Left colon (tissue), 2 donors: ENCODE measurements around the gene EMP3. TPM values are rescaled to one million over a fixed set of nuclear protein-coding genes. Genes with fewer than 3 reads are reported as not detected.
"Not testable (repeated sequence)": the region's sequence is repeated elsewhere in the genome, so short reads cannot be mapped to it uniquely, and the experiment has no call there.

Experiments used
- ATAC-seq: fragments of 200-7000 bp; cut with Tn5 transposase; one replicate; pipeline ENCODE4 v1.9.1; 2020; ENCODE audit warnings: mild to moderate bottlenecking, moderate library complexity
- DNase-seq, 2 donors: peaks; one replicate each; pipeline ENCODE4 v3.0.0-alpha.2; 2020
- intact Hi-C, 2 donors: fragments of 100-400 bp; cut with DNase I in 1 of 2; cut with micrococcal nuclease in 1 of 2; formaldehyde crosslinking; loops; one replicate each; pipeline versions ENCODE4 v1.11.2 to v1.14.0; 2022; cut with DNase I, micrococcal nuclease
- long read RNA-seq: library from polyadenylated mRNA; unstranded; transcript quantifications from one replicate; pipeline ENCODE4 v2.0.0, GENCODE V29; 2021
- total RNA-seq, 2 donors: library from RNA; stranded (reverse); fragmentation: NEBNext Ultra II Directional; extraction: Animal tissue kit (Norgen Biotek cat#: 25700); gene quantifications; one replicate each; pipeline ENCODE4 v1.2.1, GENCODE V29; 2021
- donor health status: DM: no; HTN: no; CAD: no.
- donor health status: DM: yes; HTN: yes; CAD: no.

The EMP3 gene, protein sequence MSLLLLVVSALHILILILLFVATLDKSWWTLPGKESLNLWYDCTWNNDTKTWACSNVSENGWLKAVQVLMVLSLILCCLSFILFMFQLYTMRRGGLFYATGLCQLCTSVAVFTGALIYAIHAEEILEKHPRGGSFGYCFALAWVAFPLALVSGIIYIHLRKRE
- 10 to 100 TPM in 1 of 2 donors, 1 to 10 TPM in 1; 8.4 to 33.4 TPM for total RNA-seq
- long read RNA-seq, transcript EMP3-201 (5 exons, 876 nt) = major isoform, 6 of 6 reads
- long read RNA-seq, partial matches to known transcripts = 0 of 6 reads
- long read RNA-seq, other reads (novel, unspliced or antisense) = 0 of 6 reads

DNA sequence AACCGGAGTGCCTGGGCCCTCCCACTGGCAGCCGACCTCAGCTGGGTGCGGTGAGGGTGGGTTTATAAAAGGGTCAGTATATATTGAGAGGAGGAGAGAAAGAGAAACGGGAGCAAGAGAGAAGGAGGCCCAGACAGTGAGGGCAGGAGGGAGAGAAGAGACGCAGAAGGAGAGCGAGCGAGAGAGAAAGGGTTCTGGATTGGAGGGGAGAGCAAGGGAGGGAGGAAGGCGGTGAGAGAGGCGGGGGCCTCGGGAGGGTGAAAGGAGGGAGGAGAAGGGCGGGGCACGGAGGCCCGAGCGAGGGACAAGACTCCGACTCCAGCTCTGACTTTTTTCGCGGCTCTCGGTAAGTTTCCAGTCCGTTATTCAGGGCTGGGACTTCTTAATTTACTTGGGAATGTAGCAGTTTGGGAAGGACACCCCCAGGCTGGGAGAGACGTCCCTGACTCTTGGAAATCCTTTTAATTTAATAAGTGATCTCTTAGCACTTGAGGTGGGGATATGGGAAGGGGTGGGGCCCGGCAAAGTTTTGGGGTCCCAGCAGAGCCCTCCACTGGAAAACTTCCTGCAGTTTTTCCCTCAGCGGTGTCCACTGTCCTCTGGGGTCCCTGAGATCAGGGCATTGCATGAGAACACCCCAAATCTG lies at the start of gene EMP3:
EMP3 (plus strand) TSS at position 288 of the 646 bp plus-strand sequence. CDS start 1,293 bp downstream, outside the sequence.
- ATAC-seq (no peak), DNase-seq (peak; percentile 80 to 82)
- intact Hi-C loops = no loop called here

DNA sequence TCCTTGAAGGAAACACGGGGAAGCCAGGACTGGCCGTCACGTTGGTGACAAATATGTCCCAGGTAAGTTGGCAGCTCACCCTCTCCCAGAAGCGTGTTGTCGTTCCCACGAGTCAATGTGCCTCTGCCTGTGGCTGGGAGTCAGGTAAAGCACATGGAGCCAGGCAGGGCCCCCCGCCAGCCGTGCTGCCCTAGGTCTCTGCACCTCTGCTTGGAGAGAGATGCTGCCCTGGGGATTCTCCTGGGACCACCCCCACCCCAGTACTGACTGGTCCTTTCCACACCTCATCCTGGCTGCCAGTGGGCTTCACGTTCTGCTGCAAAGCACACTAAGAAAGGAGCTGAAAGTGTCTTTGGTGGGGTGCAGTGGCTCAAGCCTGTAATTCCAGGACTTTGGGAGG lies 45.6 kb upstream of the EMP3 start:
- ATAC-seq = no peak
- intact Hi-C loops = no loop called here
- no peak for DNase-seq

DNA sequence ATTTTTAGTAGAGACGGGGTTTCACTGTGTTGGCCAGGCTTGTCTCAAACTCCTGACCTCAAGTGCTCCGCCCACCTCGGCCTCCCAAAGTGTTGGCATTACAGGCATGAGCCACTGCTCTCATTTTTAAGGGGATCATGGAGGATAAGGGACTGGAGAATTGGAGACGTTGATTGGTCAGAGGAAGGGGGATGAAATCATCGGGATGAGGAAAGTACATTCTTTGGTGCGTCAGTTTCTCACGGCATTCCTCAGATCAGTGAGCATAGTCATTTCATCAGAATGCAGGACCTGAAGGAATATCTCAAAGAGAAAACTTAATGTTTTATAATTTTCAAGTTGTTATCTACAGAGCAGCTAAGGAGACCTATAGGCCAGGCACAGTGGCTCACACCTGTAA lies 41.4 kb upstream of the EMP3 start:
- DNase-seq (no peak), ATAC-seq (no peak)
- intact Hi-C loops = no loop called here

DNA sequence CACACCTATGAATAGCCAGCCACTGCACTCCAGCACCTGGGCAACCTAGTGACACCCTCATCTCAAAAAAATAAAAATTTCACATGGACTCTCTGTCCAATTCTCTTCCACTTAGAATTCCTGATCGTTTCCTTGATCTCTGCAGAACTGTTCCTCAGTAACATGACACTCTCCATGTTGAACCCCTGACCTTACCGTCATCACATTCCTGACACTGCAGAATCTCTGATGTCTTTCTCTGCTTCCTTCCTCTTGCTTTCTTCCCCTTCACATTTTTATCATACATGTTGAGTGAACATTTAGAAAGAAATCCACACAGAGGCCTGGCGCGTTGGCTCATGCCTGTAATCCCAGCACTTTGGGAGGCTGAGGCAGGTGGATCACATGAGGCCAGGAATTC lies 40.5 kb upstream of the EMP3 start:
- intact Hi-C loops = no loop called here
- DNase-seq = no peak
- ATAC-seq = no peak

DNA sequence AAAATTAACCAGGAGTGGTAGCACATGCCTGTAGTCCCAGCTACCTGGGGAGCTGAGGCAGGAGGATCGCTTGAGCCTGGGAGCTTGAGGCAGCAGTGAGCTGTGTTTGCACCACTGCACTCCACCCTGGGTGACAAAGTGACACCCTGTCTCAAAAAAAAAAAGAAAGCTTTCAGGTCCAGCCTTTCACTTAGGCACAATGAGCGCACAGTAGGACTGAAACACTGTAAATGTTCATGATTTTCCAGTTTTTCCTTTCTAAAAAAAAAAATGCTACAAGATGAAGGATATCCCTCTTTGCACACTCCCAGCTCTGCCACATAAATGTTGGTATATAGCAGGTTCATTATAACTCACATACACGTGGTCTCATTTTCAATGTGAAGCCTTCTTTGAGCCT lies 37.6 kb upstream of the EMP3 start:
- intact Hi-C loops = no loop called here
- DNase-seq (no peak), ATAC-seq (no peak)

DNA sequence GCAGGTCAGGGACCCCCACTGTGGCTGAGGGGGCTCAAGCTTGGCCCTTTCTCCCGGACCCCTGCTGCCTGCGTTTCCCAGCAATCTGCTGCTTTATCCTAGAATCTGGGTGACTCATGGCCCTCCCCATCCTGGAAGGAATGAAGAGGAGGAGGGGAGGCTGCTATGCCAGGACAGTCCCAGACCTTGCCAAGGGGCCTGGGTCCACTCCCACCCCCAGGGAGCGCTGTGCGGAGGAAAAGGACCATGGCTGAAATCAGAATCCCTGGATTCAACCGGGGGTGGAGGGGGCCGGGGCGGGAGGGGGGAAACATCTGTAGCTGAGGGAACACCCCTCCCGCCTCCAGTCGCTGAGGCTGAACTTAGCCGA lies 35.0 kb upstream of the EMP3 start:
- intact Hi-C loops = no loop called here
- ATAC-seq (no peak), DNase-seq (no peak)

DNA sequence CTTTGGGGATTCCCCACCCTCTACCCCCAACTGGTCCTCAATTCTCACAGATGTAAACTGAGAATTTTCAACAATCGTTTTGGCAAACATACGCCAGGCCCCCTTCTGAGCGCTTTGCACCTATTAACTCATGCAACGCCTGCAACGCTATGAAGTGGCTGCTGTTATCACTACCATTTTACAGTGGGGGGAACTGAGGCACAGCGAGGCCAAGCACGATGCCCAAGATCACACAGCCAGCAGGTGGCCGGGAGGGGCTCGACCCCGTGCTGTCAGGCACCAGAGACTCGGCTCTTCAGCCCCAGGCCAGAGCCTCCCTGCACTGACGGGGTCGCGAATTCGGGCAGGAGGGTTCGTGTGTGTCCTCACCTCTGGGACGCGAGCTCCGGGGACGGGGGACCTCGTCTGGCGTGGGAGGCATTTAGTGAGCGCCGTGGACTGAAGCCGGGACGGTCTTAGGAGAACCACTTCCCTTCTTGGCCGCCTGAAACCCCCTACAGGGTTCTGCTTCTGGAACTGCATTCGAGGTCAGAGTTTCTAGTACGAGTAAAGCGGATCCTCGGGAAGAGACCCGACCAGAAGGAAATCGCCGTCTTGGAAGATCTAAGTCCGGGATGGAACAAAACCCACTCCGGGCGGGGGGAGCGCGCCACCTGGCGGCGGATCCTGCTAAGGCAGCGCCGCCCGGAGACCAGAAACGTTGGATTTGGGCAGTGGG lies 34.4 kb upstream of the EMP3 start:
- ATAC-seq (peak; percentile 83), DNase-seq (peak; percentile 28 to 76)
- intact Hi-C loops = no loop called here

DNA sequence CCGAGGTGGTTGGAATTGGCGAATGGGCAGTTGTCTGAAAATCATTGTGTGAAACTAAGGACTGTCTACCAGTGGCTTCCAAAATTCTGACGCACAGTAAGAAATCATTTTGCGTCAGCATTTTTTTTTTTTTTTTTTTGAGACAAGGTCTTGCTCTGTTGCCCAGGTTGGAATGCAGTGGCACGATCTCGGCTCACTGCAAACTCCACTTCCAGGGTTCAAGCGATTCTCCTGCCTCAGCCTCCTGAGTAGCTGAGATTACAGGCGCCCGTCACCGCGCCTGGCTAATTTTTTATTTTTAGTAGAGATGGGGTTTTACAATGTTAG lies 33.9 kb upstream of the EMP3 start:
- DNase-seq, intact Hi-C loops, ATAC-seq: not testable (repeated sequence)

DNA sequence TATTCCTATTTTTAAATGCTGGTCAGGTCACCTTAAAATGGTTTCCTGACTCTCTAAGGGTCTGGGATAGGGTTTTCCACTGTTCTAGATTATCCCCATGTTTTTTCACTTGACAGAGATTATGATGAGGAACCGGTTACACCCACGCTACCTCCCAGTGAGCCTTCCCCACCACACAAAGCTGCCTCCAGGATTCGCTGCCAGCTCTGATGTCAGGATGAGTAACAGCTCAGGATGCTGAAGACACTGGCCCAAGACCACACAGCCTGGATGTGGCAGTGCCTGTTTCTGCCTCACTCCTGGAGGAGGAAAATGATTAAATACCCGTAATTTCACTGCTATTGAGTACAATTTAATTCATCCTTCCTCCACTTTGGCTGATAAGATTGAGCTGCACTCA lies 32.6 kb upstream of the EMP3 start:
- DNase-seq (no peak), ATAC-seq (no peak)
- intact Hi-C loops = no loop called here

DNA sequence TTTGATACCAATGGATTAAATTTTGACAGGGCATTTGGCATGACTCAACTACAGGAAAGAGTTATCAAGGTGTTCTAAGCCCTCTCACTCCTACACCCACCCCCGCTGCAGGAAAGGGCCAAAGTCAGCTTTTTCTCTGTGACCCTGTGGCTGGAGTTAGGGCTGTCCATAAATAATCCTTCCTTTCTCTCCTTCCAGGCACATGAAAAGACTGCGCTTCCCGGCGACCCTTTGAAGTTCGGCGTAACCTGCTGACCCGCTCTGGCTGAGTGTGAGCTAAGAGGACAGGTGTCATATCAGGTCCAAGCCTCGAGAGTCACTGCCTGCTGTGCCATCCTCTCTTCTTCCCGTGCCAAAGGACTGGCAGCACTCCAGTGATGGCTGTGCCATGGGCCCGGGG lies 29.9 kb upstream of the EMP3 start:
- DNase-seq (no peak), ATAC-seq (no peak)
- intact Hi-C loops = no loop called here

DNA sequence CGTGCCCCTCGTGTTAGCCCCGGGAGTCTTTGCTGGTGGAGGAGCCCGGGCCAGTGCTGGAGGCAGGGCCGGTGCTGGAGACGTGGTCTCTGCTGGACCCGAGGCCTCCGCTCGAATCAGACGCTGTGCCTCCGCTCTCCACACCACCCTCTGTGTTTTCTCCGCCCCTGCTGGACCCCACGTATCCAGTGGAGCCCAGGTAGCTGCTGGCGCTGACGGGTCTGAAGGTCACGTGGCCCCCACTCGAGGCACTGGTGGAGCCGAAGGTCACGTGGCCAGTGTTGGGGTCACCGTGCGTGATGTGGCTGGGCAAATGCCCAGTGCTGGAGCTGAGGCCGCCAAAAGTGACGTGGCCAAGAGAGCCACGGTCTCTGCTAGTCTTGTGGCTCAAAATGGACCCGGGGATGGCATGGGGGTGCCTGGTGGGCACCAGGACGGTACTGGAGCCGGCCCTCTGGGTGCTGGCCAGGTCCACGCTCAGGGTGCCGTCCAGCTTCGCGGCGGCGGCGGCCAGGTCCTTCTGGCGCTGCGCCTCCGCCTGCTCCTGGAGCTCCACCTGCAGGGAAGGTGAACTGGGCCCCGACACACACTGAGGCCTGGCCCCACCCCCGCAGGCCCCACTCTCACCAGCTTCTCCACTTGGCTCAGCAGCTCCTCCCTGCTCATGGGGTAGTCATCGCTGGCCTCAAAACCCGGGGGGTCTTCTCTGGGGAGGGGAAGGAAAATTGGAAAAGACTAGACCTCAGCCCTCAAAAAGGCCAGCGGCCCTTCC lies 28.2 kb upstream of the EMP3 start:
- intact Hi-C loops = no loop called here
- no peak for ATAC-seq
- DNase-seq = no peak

DNA sequence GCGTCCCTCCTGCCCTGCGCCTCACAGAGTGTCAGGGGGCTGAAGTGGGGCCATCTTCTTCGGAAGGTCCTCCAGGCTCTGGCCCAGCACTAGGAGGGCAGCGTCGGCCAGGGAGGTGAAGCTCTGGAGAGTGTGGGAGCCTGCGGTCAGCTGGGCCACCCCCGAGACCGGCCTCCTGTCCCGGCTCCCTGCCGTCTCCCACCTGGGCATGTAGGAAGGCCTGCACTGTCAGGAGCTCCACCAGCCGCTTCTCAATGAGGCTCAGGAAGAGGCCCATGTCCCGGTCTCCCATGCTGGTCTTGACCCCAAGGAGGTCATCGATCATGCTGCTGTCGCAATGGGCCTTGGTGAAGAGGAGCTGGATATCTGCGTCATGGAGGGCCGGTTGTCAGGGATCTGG lies 27.4 kb upstream of the EMP3 start:
- ATAC-seq = no peak
- intact Hi-C loops = no loop called here
- no peak for DNase-seq

DNA sequence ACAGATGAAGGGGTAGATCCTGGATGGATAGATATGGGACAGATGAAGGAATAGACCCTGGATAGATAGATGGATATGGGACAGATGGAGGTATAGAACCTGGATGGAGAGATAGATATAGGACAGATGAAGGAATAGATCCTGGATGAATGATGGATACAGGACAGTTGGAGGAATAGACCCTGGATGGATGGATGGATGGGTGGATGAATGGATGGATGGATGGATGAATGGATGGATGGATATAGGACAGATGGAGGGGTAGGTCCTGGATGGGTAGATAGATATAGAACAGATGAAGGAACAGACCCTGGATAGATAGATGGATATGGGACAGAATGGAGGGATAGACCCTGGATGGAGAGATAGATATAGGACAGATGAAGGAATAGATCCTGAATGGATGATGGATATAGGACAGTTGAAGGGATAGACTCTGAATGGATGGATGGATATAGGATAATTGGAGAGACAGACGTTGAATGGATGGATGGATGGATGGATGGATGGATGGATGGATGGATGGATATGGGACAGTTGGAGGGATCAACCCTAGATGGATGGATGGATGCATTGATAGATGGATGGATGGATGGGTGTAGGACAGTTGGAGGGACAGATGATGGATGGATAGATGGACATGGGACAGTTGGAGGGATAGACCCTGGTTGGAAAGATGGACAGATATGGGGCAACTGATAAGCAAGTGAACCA lies 23.3 kb upstream of the EMP3 start:
- ATAC-seq = no peak
- intact Hi-C loops = no loop called here
- no peak for DNase-seq

DNA sequence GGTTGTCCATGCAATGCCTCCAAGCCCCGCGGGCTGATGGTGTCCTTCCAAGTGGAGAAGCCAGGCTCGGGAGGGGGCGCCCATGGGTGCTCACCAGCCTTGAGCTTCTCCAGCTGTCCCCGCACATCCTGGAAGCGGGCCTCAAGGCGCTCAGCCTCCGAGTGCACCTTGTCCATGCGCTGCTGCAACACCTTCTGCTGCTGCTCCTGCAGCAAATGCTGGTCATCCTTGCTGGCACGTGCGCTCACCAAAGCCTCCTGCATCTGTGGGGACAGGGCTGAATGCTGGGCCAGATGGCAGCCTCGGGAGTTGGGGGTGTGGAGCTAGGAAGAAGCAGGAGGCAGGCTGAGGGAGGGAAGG lies 22.8 kb upstream of the EMP3 start:
- ATAC-seq = no peak

DNA sequence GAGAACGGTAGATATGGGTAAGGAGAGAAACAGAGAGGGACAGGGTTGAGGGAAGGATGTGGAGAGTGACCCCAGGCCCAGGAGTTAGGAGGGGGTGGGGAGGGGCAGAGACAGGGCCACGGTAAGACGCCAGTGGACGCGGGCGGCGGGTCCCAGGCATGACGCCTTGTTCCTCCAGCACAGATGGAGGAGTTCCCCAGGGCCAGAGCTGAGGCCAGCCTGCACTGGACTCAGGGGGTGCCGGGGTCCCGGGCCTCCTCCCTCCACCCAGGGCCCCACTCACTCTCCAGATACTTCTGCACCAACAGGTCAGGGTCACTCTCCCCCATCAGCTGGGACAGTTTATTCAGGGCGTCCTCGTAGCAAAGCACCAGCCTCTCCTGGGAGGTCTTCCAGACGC lies 22.0 kb upstream of the EMP3 start:
- intact Hi-C loops = no loop called here
- ATAC-seq = no peak
- no peak for DNase-seq

More for the DNA sequence above, 22.8 kb upstream of the EMP3 start:
- intact Hi-C loops = no loop called here
- no peak for DNase-seq

DNA sequence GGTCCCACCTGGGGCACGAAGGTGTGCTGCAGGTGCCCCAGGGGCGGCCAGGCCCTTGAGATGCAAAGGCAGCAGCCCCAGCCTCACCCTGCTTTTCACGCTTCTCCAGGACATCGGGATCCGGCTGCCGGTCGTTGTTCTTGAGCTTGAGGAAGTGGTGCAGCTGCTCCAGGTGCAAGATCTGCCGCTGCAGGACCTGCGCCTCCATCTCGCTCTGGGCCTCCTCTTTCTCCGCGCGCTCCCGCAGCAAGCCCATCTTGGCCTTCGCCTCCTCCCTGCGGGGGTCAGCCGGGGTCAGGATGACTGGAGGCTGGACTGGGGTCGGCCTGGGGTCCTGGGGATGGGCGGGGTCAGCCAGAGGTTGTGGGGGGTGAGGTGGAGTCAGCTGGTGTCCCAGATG lies 21.5 kb upstream of the EMP3 start:
- ATAC-seq (no peak), DNase-seq (no peak)
- intact Hi-C loops = no loop called here

DNA sequence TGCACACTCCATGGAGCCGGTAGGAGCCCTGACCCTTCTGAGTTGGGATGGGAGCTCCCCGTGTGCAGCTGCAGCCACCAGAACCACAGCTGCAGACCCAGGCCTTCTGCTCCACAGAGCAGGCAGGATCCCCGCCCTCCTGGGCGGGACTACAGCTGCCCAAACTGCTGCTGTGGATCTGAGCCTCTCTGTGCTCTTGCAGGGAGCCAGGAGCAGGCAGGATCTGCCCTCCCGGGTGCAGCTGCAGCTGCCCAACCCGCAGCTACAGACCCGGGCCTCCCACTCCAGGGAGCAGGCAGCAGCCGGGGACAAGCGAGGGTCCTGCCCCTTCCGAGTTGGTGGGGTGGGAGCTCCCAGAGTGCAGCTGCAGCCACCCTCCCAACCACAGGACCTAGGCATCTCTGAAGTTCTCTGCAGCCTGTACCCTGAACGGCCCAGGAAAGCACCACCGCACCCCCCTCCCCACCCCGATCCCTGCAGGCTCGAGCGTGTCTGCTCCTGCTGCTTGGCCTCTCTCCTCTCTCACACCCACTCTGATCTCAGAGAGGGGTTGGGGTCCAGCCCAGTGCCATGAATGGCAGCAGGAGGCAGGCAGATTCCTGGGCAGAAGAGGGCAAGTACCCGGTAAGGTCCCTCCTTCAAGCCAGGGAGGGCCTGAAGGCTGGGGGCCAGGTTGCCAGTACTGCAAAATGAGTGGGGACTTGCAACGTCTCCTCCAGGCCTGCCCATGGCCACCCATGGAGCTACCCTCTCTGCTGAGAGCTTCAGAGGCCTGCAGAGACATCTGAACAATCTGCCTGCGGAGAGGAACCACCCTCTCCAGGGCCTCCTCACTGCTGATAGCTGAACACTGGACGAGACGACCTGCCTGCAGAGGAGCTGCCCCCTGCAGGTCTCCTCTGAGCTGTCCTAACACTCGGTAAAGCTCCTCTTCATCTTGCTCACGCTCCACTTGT lies 16.4 kb upstream of the EMP3 start:
- DNase-seq (no peak), ATAC-seq (no peak)
- intact Hi-C loops = no loop called here

DNA sequence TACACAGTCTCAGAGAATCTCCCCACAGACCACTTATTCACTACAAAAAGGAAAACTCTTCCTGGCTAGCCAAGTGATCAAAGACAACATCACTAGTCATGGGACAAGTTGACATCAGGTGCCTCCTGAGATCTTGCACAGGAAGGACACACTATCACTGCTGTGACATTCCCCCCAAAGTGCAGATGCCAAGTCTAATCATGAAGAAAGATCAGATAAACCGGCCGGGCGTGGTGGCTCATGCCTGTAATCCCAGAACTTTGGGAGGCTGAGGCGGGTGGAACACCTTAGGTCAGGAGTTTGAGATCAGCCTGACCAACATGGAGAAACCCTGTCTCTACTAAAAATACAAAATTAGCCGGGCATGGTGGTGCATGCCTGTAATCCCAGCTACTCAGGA lies 15.6 kb upstream of the EMP3 start:
- ATAC-seq, DNase-seq, intact Hi-C loops: not testable (repeated sequence)
